ENCODE measurements around the gene RFX4. TPM values are rescaled to one million over a fixed set of nuclear protein-coding genes. Genes with fewer than 3 reads are reported as not detected.

RFX4 gene
- total RNA-seq, 4 donors from 2014 or later, result not detected

GRCh38 chr12:106794369-106794768, 211.6 kb downstream of the RFX4 start:
- Histone ChIP-seq H3K27ac (no peak overlapping the region), H3K27me3 (no peaks in the 10 kb centered on the region), H3K4me1 (peaks cover 0 to 12% (median 0%) of the 10 kb centered on the region in 3 donors), H3K4me3 (no peak overlapping the region), H3K9me3 (no peaks in the 10 kb centered on the region), H3K36me3 (peaks cover 0 to 15% (median 0%) of the 10 kb centered on the region in 3 donors)
- 64 to 69% methylated on average over 1 of the region's 1 CpG for WGBS, 2 donors
- DNase-seq, result no peak
- intact Hi-C loops (cut with DNase I), result no loop called here
- TF ChIP-seq, protein P1, sequence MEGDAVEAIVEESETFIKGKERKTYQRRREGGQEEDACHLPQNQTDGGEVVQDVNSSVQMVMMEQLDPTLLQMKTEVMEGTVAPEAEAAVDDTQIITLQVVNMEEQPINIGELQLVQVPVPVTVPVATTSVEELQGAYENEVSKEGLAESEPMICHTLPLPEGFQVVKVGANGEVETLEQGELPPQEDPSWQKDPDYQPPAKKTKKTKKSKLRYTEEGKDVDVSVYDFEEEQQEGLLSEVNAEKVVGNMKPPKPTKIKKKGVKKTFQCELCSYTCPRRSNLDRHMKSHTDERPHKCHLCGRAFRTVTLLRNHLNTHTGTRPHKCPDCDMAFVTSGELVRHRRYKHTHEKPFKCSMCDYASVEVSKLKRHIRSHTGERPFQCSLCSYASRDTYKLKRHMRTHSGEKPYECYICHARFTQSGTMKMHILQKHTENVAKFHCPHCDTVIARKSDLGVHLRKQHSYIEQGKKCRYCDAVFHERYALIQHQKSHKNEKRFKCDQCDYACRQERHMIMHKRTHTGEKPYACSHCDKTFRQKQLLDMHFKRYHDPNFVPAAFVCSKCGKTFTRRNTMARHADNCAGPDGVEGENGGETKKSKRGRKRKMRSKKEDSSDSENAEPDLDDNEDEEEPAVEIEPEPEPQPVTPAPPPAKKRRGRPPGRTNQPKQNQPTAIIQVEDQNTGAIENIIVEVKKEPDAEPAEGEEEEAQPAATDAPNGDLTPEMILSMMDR (IDR thresholded peaks at IDR 0.05), result no peak
- TF ChIP-seq POLR2A (IDR thresholded peaks at IDR 0.05), result no peak

GRCh38 chr12:106801167-106801708, 218.4 kb downstream of the RFX4 start:
- intact Hi-C loops (cut with DNase I), result no loop called here

DNA sequence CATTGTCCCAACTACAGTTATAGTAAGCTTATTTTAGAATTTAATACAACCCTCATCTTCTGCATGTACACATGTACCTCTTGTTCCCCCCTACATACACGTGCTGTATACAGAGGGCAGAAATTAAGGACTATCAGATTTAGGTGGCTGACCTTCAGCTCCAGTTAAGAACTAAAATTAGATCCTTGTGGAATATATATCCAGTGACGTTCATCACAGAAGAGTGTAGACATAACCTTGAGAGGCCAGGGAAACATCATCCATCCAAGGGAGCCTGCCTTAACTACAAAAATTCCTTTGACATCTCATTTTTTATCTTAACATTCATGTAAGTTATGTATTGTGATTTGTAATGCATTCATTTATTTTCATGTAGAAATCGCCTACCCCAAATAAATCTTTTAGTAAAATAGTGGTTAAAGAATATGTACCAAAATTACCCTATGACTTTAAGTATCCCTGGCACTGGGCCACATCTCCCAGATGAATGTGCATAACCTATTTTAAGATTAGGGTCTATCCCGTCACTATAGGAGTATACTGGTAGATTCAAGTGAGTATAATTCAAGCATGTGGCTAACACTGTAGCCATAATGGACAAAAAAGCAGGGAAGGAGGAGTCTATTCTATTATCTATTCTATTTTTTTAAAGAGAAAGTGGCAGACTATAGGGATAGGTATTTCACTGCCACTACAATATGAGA, 219.2 kb downstream of the RFX4 start:
- intact Hi-C loops (cut with DNase I), result no loop called here
- H3K9me3 ChIP-seq, result no peaks in the 10 kb centered on the region
- H3K4me1 ChIP-seq, result no peaks in the 10 kb centered on the region
- peaks cover 0 to 25% (median 0%) of the 10 kb centered on the region in 3 donors for H3K36me3 ChIP-seq
- no peak overlapping the region for H3K27ac ChIP-seq
- no peak for DNase-seq
- TF ChIP-seq, protein P1 (IDR thresholded peaks at IDR 0.05), result no peak
- TF ChIP-seq POLR2A (IDR thresholded peaks at IDR 0.05), result no peak
- H3K27me3 ChIP-seq, result no peaks in the 10 kb centered on the region
- no peak overlapping the region for H3K4me3 ChIP-seq
- 77 to 84% methylated on average over 4 of the region's 4 CpGs for WGBS, 2 donors

More at GRCh38 chr12:106801167-106801708, 218.4 kb downstream of the RFX4 start:
- no peaks in the 10 kb centered on the region for H3K4me1 ChIP-seq
- H3K4me3 ChIP-seq, result no peak overlapping the region
- peaks cover 0 to 18% (median 0%) of the 10 kb centered on the region in 3 donors for H3K36me3 ChIP-seq
- no peak for TF ChIP-seq POLR2A (IDR thresholded peaks at IDR 0.05)
- TF ChIP-seq, protein P1 (IDR thresholded peaks at IDR 0.05), result no peak
- no peaks in the 10 kb centered on the region for H3K9me3 ChIP-seq
- H3K27ac ChIP-seq, result no peak overlapping the region
- WGBS, 2 donors, result 44 to 53% methylated on average over 1 of the region's 1 CpG
- H3K27me3 ChIP-seq, result no peaks in the 10 kb centered on the region
- DNase-seq, result no peak

- DNase-seq, result no peak
- H3K27me3 ChIP-seq, result no peaks in the 10 kb centered on the region
- H3K9me3 ChIP-seq, result no peaks in the 10 kb centered on the region
- peaks cover 0 to 26% (median 0%) of the 10 kb centered on the region in 3 donors for H3K36me3 ChIP-seq
- intact Hi-C loops (cut with DNase I), result no loop called here
- no peak for TF ChIP-seq POLR2A (IDR thresholded peaks at IDR 0.05)
- TF ChIP-seq, protein P1 (IDR thresholded peaks at IDR 0.05), result no peak
- no peak overlapping the region for H3K4me3 ChIP-seq
- no peak overlapping the region for H3K27ac ChIP-seq
- 61 to 66% methylated on average over 3 of the region's 3 CpGs for WGBS, 2 donors
- H3K4me1 ChIP-seq, result no peaks in the 10 kb centered on the region
Observed at GRCh38 chr12:106804668-106805067, 221.9 kb downstream of the RFX4 start.

Other genes with a start within 250 kb of the RFX4 start
- 10 to 100 TPM; 10.7 to 16.2 (median 12.0) TPM for gene POLR3B, start 225.3 kb upstream of the RFX4 start, total RNA-seq
- 1 to 10 TPM; 2.7 to 7.3 (median 5.0) TPM for gene RIC8B, start 191.7 kb downstream of the RFX4 start, total RNA-seq

Data from esophagus squamous epithelium (tissue), 5 donors.